Epithelial cell of esophagus (primary cell): ENCODE data around the gene HHAT.

Experiments
- DNase-seq: peaks from one replicate; pipeline ENCODE4 v3.0.0; 2010; ENCODE audit warnings: low read depth
- H3K4me3 ChIP-seq: 2 replicates; pipeline ENCODE4 v1.5.1; 2011; ENCODE audit warnings: mild to moderate bottlenecking, low read length, control low read depth
- CTCF ChIP-seq: IDR thresholded peaks from 2 replicates; pipeline ENCODE4 v1.5.1; 2011; ENCODE audit warnings: low read depth, mild to moderate bottlenecking, low read length, control low read depth, inconsistent platforms; ENCODE audit not compliant: insufficient read depth; ENCODE audit errors: missing control alignments

HHAT gene

GRCh38 chr1:210684466-210685294 lies 356.0 kb downstream of the HHAT start:
- TF ChIP-seq CTCF: no peak

DNA sequence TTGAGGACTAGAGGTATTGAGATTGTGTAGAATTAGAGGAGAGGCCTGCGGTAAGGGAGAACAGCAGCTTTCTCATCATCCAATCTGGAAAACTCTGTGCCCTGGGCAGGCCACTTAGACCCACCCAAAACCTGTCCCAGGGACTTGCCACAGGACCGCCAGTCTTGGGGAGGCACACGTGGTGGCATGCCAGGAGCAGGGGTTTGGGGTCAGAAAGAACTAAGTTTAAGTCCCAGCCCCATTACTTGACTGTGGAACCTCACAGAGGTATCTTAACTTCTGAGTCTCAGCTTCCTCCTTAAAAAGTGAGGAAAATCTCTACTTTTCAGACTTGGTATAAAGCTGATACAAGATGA lies 356.6 kb downstream of the HHAT start:
- DNase-seq: no peak
- no peak for TF ChIP-seq CTCF
- H3K4me3 ChIP-seq: no peak overlapping the region

More at GRCh38 chr1:210684466-210685294, 356.0 kb downstream of the HHAT start:
- H3K4me3 ChIP-seq: no peak overlapping the region
- DNase-seq: no peak

DNA sequence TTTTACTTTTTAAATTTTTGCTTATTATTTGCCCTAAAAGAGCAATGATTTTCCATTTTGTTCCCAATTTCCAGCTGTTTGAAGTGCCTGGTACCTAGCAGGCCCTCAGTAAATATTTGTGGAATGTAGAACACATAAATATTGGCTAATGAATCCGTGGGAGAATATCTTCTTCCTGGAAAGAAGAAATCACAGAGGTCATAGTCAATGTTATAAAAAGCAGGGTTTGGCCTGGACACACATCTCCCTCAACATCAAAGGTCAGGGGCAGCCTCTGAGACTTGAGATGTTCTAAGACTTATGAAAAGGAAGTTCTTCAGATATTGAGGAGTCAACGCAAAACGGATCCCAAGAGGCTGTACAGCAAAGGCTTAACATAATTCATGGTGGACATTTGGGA lies 358.1 kb downstream of the HHAT start:
- no peak for DNase-seq
- TF ChIP-seq CTCF: no peak
- no peak overlapping the region for H3K4me3 ChIP-seq

DNA sequence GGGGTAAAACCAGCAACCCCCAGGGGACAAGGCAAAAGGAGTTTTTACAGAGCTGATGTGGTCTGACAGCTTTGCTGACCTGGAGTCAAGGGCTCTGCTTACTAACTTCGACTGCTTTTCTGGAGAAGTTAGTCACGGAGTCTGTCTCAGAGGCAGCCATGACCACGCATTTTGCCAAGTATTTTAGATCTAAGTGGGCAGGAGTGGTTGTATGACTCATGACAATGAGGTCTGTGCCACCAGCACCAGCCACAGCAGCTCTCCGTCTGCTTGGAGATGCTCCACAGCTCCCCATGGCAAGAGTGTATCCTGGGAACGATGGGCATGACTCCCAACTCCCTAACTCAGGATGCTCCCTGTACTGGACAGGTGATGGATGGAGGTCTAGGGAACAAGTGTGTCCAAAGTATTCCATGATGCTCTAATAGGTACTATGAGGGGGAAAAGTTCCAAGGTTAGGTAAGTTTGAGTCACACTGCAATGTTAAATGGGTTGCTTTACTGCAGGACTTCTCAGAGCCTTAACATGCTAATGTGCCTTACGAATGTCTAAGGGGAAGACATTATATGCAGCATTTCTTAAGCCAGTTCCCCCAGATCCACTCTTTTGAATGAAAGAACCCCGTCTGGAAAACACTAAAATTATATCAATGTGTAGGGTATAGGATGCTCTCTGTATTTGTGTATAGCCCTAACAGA lies 359.0 kb downstream of the HHAT start:
- TF ChIP-seq CTCF: no peak
- H3K4me3 ChIP-seq: no peak overlapping the region
- no peak for DNase-seq

DNA sequence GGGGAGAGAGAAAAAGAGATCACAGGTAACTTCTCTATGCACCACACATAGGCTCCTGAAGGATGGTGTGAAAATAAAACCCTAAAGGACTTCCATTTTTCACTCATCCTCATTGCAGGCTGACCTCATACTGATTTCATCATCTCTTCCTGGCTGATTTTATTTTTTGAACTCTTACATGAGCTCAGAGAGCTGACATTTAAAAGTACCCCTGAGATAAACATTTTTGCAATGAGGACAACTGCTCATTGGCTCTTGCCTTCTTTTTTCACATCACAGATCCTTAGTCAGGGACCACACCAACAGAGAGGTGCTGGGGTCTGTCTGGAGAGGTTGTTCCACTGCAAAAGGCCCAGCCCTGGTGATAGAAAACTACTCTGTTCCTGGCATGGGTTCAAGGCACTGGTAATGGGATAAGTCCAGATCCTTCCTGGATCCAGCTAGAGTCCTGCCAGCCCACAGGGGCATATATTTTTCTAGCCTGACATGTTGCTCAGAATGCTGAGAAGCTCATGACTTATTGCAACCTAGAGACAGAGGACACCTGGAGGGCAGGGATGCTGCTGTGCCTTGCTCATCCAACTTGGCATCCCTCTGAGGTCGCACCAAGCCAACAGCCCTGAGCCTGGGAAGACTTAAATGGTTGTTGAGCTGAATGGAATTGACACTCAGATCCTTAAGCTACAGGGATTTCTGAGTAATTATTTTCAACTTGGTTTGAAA lies 360.0 kb downstream of the HHAT start:
- no peak overlapping the region for H3K4me3 ChIP-seq
- no peak for DNase-seq
- no peak for TF ChIP-seq CTCF

DNA sequence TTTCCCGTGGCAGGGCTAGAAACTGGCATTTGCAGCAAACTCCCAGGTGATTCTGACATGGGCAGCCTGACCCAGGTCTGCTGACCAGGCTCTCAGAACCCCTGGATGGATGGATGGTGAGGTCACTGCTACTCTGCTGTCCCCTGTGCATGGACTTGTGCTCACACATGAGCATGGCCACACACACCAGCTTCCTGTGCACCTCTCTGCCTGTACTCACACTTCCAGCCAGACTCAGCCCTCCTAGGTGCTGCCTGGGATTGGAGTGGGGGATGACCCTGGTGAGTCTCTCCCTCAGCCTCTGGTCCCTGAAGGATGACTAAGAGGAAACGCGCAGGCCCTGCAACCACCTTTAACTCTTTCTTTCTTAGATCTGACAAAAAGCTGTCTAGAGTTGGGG lies 361.1 kb downstream of the HHAT start:
- DNase-seq: no peak
- no peak for TF ChIP-seq CTCF
- no peak overlapping the region for H3K4me3 ChIP-seq
